Measurements from ENCODE around the gene GNAQ.

GNAQ gene

GRCh38 chr9:78014776-78015175 is 16.8 kb downstream of the GNAQ start:
- TF ChIP-seq CTCF (IDR thresholded peaks at IDR 0.05; ENCODE audit: low read depth, low read length, missing control alignments) = no peak
- in situ Hi-C loops (cut with HindIII; ENCODE audit: low pct_ligation_motif_present, low sequenced_read_pairs) = no loop called here
- Histone ChIP-seq H3K36me3 (replicated peaks) (no peaks in the 10 kb centered on the region), H3K27me3 (replicated peaks) (no peaks in the 10 kb centered on the region), H3K4me3 (ENCODE audit: low read depth, low read length) (no peak overlapping the region), H3K27ac (peak overlapping the region; percentile 56)
- DNase-seq = peak; percentile 60

GRCh38 chr9:78013934-78014333 is 17.7 kb downstream of the GNAQ start:
- no peaks in the 10 kb centered on the region for H3K36me3 ChIP-seq (replicated peaks)
- in situ Hi-C loops (cut with HindIII; ENCODE audit: low pct_ligation_motif_present, low sequenced_read_pairs) = no loop called here
- H3K27ac ChIP-seq = peak overlapping the region; percentile 56
- no peak for TF ChIP-seq CTCF (IDR thresholded peaks at IDR 0.05; ENCODE audit: low read depth, low read length, missing control alignments)
- no peak for DNase-seq
- no peak overlapping the region for H3K4me3 ChIP-seq (ENCODE audit: low read depth, low read length)
- no peaks in the 10 kb centered on the region for H3K27me3 ChIP-seq (replicated peaks)

DNA sequence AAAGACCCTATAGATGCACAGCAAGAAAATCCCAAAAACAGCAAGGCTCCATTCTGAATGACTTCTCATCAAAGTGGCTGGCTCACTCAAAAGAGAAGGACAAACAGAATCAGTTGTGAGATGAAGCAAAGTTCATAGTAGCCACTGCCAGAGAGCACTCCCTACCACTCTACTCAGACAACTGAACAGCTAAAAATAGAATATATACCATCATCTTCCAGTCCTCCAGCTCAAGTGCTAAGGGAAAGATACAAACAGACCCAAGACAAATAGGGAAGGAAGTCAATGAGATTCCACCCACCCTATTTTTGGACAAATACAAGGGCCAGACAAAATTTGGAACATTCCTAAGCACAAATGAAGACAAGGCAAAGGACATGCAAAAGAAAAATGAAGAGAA is 20.6 kb downstream of the GNAQ start:
- H3K36me3 ChIP-seq (replicated peaks) = no peaks in the 10 kb centered on the region
- H3K27ac ChIP-seq = no peak overlapping the region
- DNase-seq = no peak
- in situ Hi-C loops (cut with HindIII; ENCODE audit: low pct_ligation_motif_present, low sequenced_read_pairs) = no loop called here
- no peaks in the 10 kb centered on the region for H3K27me3 ChIP-seq (replicated peaks)
- H3K4me3 ChIP-seq (ENCODE audit: low read depth, low read length) = no peak overlapping the region
- TF ChIP-seq CTCF (IDR thresholded peaks at IDR 0.05; ENCODE audit: low read depth, low read length, missing control alignments) = no peak

GRCh38 chr9:78010445-78010844 is 21.2 kb downstream of the GNAQ start:
- Histone ChIP-seq H3K36me3 (replicated peaks) (no peaks in the 10 kb centered on the region), H3K27me3 (replicated peaks) (no peaks in the 10 kb centered on the region), H3K4me3 (ENCODE audit: low read depth, low read length) (no peak overlapping the region), H3K27ac (no peak overlapping the region)
- in situ Hi-C loops (cut with HindIII; ENCODE audit: low pct_ligation_motif_present, low sequenced_read_pairs) = no loop called here
- TF ChIP-seq CTCF (IDR thresholded peaks at IDR 0.05; ENCODE audit: low read depth, low read length, missing control alignments) = no peak
- no peak for DNase-seq

- in situ Hi-C loops (cut with HindIII; ENCODE audit: low pct_ligation_motif_present, low sequenced_read_pairs) = no loop called here
- no peaks in the 10 kb centered on the region for H3K36me3 ChIP-seq (replicated peaks)
Observed at GRCh38 chr9:78009186-78009585, 22.4 kb downstream of the GNAQ start.

More at GRCh38 chr9:78009186-78009585, 22.4 kb downstream of the GNAQ start:
- TF ChIP-seq CTCF (IDR thresholded peaks at IDR 0.05; ENCODE audit: low read depth, low read length, missing control alignments) = no peak
- H3K27ac ChIP-seq = no peak overlapping the region
- H3K27me3 ChIP-seq (replicated peaks) = no peaks in the 10 kb centered on the region
- no peak overlapping the region for H3K4me3 ChIP-seq (ENCODE audit: low read depth, low read length)
- DNase-seq = no peak
